ENCODE results near the gene HPSE2. TPM values are rescaled to one million over a fixed set of nuclear protein-coding genes. Genes with fewer than 3 reads are reported as not detected.

HPSE2 gene
- polyA plus RNA-seq, 1 experiment, result not detected

DNA sequence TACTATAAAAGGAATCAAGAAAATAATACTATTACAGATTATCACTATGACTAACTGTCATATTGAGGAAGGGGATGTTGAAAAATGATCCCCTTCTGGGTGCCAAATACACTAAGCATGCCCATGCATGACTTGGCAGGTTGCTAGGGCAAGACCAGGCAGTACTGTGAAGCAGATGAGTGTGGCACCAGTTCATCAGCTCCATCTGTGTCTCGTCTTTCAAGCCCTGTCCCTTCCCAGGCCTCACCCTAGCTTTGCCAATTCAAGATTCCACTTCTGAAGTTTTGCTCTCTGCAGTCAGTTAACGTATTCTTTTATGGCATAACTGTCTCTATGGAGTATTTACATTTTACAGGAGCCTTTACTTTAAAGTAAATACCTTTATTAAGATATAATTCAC lies 653.3 kb downstream of the HPSE2 start:
- CTCF ChIA-PET, result no interaction called here
- POLR2A ChIA-PET, result no interaction called here
- TF ChIP-seq, protein P1, sequence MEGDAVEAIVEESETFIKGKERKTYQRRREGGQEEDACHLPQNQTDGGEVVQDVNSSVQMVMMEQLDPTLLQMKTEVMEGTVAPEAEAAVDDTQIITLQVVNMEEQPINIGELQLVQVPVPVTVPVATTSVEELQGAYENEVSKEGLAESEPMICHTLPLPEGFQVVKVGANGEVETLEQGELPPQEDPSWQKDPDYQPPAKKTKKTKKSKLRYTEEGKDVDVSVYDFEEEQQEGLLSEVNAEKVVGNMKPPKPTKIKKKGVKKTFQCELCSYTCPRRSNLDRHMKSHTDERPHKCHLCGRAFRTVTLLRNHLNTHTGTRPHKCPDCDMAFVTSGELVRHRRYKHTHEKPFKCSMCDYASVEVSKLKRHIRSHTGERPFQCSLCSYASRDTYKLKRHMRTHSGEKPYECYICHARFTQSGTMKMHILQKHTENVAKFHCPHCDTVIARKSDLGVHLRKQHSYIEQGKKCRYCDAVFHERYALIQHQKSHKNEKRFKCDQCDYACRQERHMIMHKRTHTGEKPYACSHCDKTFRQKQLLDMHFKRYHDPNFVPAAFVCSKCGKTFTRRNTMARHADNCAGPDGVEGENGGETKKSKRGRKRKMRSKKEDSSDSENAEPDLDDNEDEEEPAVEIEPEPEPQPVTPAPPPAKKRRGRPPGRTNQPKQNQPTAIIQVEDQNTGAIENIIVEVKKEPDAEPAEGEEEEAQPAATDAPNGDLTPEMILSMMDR (IDR thresholded peaks at IDR 0.05; ENCODE audit: insufficient read depth, low read depth, low read length), result no peak
- H3K27me3 ChIP-seq (ENCODE audit: control insufficient read depth, insufficient read depth, low read length), result no peaks in the 10 kb centered on the region
- DNase-seq (ENCODE audit: low read depth), result no peak
- no peak overlapping the region for H3K4me3 ChIP-seq (ENCODE audit: low read depth, low read length)
- H3K36me3 ChIP-seq (ENCODE audit: control insufficient read depth, insufficient read depth, low read length), result no peaks in the 10 kb centered on the region

DNA sequence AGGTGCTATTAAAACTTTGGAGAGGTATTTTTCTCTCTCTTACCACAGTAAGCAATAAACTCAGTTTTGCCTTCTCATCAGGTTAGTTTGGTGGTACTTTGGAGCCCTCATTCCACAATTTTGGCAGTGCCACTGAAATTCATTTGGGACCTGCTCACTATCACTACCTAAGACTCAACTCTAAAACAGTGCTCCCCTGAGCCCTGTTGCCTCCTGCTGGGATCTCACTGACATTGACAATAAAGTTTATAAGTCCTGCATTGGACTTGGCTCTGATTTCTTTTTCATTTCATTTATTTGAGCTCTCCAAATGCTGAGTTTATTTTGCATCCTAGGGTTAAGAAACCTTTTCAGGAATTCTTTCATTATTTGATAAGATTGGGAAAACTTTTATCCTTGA lies 658.1 kb downstream of the HPSE2 start:
- TF ChIP-seq, protein P1 (IDR thresholded peaks at IDR 0.05; ENCODE audit: insufficient read depth, low read depth, low read length), result no peak
- CTCF ChIA-PET, result interaction anchor here (0.9 to 1.6 kb wide), 2 partner anchors 11 to 14 kb away, joined by 3 to 4 read pairs; no protein-coding TSS in a partner anchor

DNA sequence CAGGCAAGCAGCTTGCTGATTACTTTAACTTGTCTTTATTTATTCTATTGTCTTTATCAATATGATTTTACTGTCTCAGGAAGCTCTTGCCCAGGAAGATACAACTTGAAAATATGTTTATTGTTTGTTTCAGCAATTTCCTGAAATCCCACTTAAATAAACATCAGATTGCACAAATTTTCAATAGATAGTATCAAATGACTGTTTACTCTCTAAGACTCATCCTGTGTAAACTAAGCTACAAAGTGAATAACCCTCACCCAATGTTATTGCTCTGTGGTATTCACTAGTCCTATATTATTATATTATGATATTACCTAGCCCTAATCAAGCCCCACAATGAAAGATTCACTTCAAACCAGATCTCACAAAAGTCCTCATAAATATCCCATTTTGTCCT lies 658.5 kb downstream of the HPSE2 start:
- TF ChIP-seq, protein P1 (IDR thresholded peaks at IDR 0.05; ENCODE audit: insufficient read depth, low read depth, low read length), result no peak
- no peak for DNase-seq (ENCODE audit: low read depth)
- ChIA-PET POLR2A (no interaction called here), CTCF (interaction anchor here (0.6 to 1.6 kb wide), 3 partner anchors 8 to 15 kb away, joined by 3 to 4 read pairs (median 3); no protein-coding TSS in a partner anchor)
- Histone ChIP-seq H3K27me3 (ENCODE audit: control insufficient read depth, insufficient read depth, low read length) (no peaks in the 10 kb centered on the region), H3K4me3 (ENCODE audit: low read depth, low read length) (no peak overlapping the region), H3K36me3 (ENCODE audit: control insufficient read depth, insufficient read depth, low read length) (no peaks in the 10 kb centered on the region)

More for the DNA sequence above, 658.1 kb downstream of the HPSE2 start:
- no peaks in the 10 kb centered on the region for H3K36me3 ChIP-seq (ENCODE audit: control insufficient read depth, insufficient read depth, low read length)
- POLR2A ChIA-PET, result no interaction called here
- no peak overlapping the region for H3K4me3 ChIP-seq (ENCODE audit: low read depth, low read length)
- H3K27me3 ChIP-seq (ENCODE audit: control insufficient read depth, insufficient read depth, low read length), result no peaks in the 10 kb centered on the region
- no peak for DNase-seq (ENCODE audit: low read depth)

DNA sequence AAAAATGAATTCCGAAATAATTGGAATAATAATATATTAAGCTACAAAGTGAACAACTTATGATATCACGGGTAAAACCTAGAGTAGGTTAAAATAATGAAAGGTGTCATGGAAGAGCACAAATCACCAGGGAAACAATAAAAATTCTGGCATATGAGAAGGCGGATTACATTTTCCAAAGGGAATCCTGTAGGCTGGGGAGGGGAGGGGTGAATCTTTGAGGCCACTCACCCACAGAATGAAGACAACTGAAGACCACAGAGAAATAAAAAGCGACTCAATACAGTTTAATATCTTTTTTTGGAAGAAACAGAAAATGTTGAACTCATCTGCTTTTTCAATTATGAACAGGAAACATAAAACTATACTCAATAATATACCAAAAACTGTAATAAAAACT lies 659.6 kb downstream of the HPSE2 start:
- POLR2A ChIA-PET, result no interaction called here
- TF ChIP-seq, protein P1 (IDR thresholded peaks at IDR 0.05; ENCODE audit: insufficient read depth, low read depth, low read length), result no peak

DNA sequence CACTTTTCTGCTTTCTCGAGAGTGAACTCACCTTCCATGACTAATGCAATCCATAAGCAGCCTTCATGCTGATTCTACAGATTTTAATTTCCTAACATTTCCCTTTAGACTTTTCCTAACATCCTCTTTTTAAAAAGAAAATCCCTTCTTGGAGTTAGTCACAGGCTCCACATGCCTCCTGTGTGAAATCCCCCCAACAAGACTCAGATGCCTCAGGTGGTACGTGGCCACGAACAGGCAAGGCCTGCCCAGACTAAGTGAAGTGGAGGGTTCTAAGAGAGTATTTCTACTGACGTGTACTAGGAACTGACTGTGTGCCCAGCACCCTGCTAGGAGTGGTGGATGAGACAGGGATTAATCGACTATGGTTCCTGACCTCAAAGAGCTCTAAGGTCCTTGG lies 663.1 kb downstream of the HPSE2 start:
- no peak for DNase-seq (ENCODE audit: low read depth)
- H3K27me3 ChIP-seq (ENCODE audit: control insufficient read depth, insufficient read depth, low read length), result no peaks in the 10 kb centered on the region
- POLR2A ChIA-PET, result no interaction called here
- TF ChIP-seq, protein P1 (IDR thresholded peaks at IDR 0.05; ENCODE audit: insufficient read depth, low read depth, low read length), result no peak
- no peak overlapping the region for H3K4me3 ChIP-seq (ENCODE audit: low read depth, low read length)
- no peaks in the 10 kb centered on the region for H3K36me3 ChIP-seq (ENCODE audit: control insufficient read depth, insufficient read depth, low read length)
- CTCF ChIA-PET, result no interaction called here

More for the DNA sequence above, 659.6 kb downstream of the HPSE2 start:
- DNase-seq (ENCODE audit: low read depth), result no peak
- H3K4me3 ChIP-seq (ENCODE audit: low read depth, low read length), result no peak overlapping the region
- no peaks in the 10 kb centered on the region for H3K36me3 ChIP-seq (ENCODE audit: control insufficient read depth, insufficient read depth, low read length)
- CTCF ChIA-PET, result no interaction called here
- H3K27me3 ChIP-seq (ENCODE audit: control insufficient read depth, insufficient read depth, low read length), result no peaks in the 10 kb centered on the region

Measured in BJ (cell line).